ENCODE results near the gene PPM1N. TPM values are rescaled to one million over a fixed set of nuclear protein-coding genes. Genes with fewer than 3 reads are reported as not detected.

Gene PPM1N
- total RNA-seq, 1 experiment from 2014 or later: 5.2 TPM

GRCh38 chr19:45455707-45456499 lies 42.3 kb upstream of the PPM1N start:
- Histone ChIP-seq H3K4me2 (ENCODE audit: low read length) (peak overlapping the region; percentile 79), H3K4me1 (ENCODE audit: control insufficient read depth in 1 of 2, insufficient read depth in 2 of 2, low read length in 2 of 2) (peaks cover 26 to 53% of the 10 kb centered on the region in 2 experiments), H3K27me3 (ENCODE audit: insufficient read depth, low read length) (no peaks in the 10 kb centered on the region), H3K27ac (ENCODE audit: low read depth, low read length) (peak overlapping the region; percentile 82), H3K9me3 (ENCODE audit: control insufficient read depth in 1 of 2, insufficient read depth in 1 of 2, low read depth in 1 of 2, low read length in 2 of 2) (peaks cover 0 to 4% of the 10 kb centered on the region in 2 experiments; a peak in 1 of 4 replicates), H3K9ac (ENCODE audit: low read length) (peak overlapping the region; percentile 77), H3K79me2 (ENCODE audit: insufficient read depth, low read length) (no peaks in the 10 kb centered on the region), H3K4me3 (replicated peaks in 1 of 2; ENCODE audit: low read depth in 1 of 2, low read length in 2 of 2) (peak overlapping the region; percentile 13 to 43; a peak in 3 of 4 replicates), H4K20me1 (ENCODE audit: insufficient read depth) (no peaks in the 10 kb centered on the region), H3K9me2 (ENCODE audit: insufficient read depth) (no peaks in the 10 kb centered on the region), H3K36me3 (ENCODE audit: control insufficient read depth in 1 of 2, insufficient read depth in 2 of 2, low read length in 2 of 2) (no peaks in the 10 kb centered on the region), H2AFZ (ENCODE audit: low read depth, low read length, poor library complexity, severe bottlenecking) (no peak overlapping the region)
- RAD21 ChIA-PET (ENCODE audit: low non-redundant PET in 1 of 2, low total read pairs in 2 of 2, uncharacterized antibody in 2 of 2, unreplicated experiment in 2 of 2): interaction anchor here in 1 of 2 experiments (0.6 kb wide), 1 partner anchor 8 kb away, joined by 3 read pairs; no protein-coding TSS in a partner anchor
- CTCF ChIA-PET: interaction anchor here (1.0 to 2.8 kb wide), 4 partner anchors 11 to 23 kb away, joined by 3 to 11 read pairs (median 4); no protein-coding TSS in a partner anchor
- POLR2A ChIA-PET: interaction anchor here (0.5 to 4.1 kb wide), 4 partner anchors 12 to 61 kb away, joined by 3 to 72 read pairs (median 4); partner anchors contain the start of gene FOSB
- DNase-seq (ENCODE audit: low read depth, low spot score) (peak; percentile 95), ATAC-seq (peak; percentile 93)
- BruUV-seq (replicated peaks): no TSS peak
- intact Hi-C loops (cut with micrococcal nuclease): loop anchor here (1.0 kb wide), 1 partner anchor 12 kb away; no protein-coding TSS in a partner anchor
- TF ChIP-seq POLR2AphosphoS5 (IDR thresholded peaks at IDR 0.05; ENCODE audit: low read depth, low read length) (peak; percentile 80), RAD21 (IDR thresholded peaks at IDR 0.05; ENCODE audit: low read depth) (no peak), CEBPB (IDR thresholded peaks at IDR 0.05; ENCODE audit: low read depth) (no peak; the same call in 1 of the 2 replicates), SP1 (IDR thresholded peaks at IDR 0.05; ENCODE audit: low read depth) (peak; percentile 89), EGR1 (IDR thresholded peaks at IDR 0.05; ENCODE audit: low read depth) (peak; percentile 62; the same call in 1 of the 2 replicates), ZFX (IDR thresholded peaks at IDR 0.05) (peak; percentile 55; the same call in 1 of the 2 replicates), REST (IDR thresholded peaks at IDR 0.05; ENCODE audit: low read depth) (no peak), FOSL1 (IDR thresholded peaks at IDR 0.05; ENCODE audit: low read depth) (peak; percentile 97), MAX (IDR thresholded peaks at IDR 0.05) (peak; percentile 98), ELF1 (IDR thresholded peaks at IDR 0.05; ENCODE audit: borderline replicate concordance, low read depth) (no peak), YY1 (IDR thresholded peaks at IDR 0.05; ENCODE audit: extremely low read depth, insufficient replicate concordance, low read depth, low read length) (no peak), EZH2 (IDR thresholded peaks at IDR 0.05) (no peak), SRF (IDR thresholded peaks at IDR 0.05; ENCODE audit: low read depth) (peak; percentile 86), POLR2A (IDR thresholded peaks at IDR 0.05; ENCODE audit: borderline replicate concordance, extremely low read depth, insufficient read depth, insufficient read length) (no peak), ATF3 (IDR thresholded peaks at IDR 0.05) (no peak; the same call in 1 of the 2 replicates), ZBTB33 (IDR thresholded peaks at IDR 0.05; ENCODE audit: extremely low read depth, insufficient replicate concordance, low read length) (peak; percentile 35), ZNF274 (IDR thresholded peaks at IDR 0.05; ENCODE audit: low read depth, low read length) (no peak), EZH2phosphoT487 (IDR thresholded peaks at IDR 0.05; ENCODE audit: borderline replicate concordance) (no peak), JUND (IDR thresholded peaks at IDR 0.05) (peak; percentile 100)
